IMR-90 (cell line): ENCODE results near the gene FAAP100. TPM values are rescaled to one million over a fixed set of nuclear protein-coding genes. Genes with fewer than 3 reads are reported as not detected.

Experiments
- ATAC-seq: fragments of 200-7000 bp; cut with Tn5 transposase; 2 replicates; pipeline ENCODE4 v1.9.1; 2020; ENCODE audit warnings: low read depth, mild to moderate bottlenecking, moderate library complexity
- BruUV-seq: library from RNA; stranded (reverse); fragments of 400-500 nt; replicated peaks from 2 replicates; lab custom pipeline; 2021; lab: Mats Ljungman, UMichigan
- CTCF ChIA-PET: fragments of 300-600 bp; formaldehyde crosslinking; extraction: SDS; loops from one replicate; lab custom pipeline; 2021; ENCODE audit warnings: antibody characterized with exemption; lab: Yijun Ruan, JAX
- POLR2A ChIA-PET: fragments of 300-600 bp; sonication (Branson Sonifier 250); formaldehyde crosslinking; loops from one replicate; lab custom pipeline; 2022; ENCODE audit warnings: antibody characterized with exemption; ENCODE audit not compliant: unreplicated experiment; lab: Charles Lee
- DNase-seq: peaks from one replicate; pipeline ENCODE4 v3.0.0; 2013
- H2AFZ ChIP-seq: replicated peaks from 2 replicates; pipeline ENCODE3; 2013; ENCODE audit warnings: low read length, mild to moderate bottlenecking; ENCODE audit not compliant: poor library complexity
- H2AK5ac ChIP-seq: 2 replicates; pipeline ENCODE4 v1.6.1; 2013; ENCODE audit warnings: low read depth, low read length, inconsistent platforms
- H2AK9ac ChIP-seq: replicated peaks from 2 replicates; pipeline ENCODE3; 2013; ENCODE audit warnings: mild to moderate bottlenecking, low read depth, low read length, moderate library complexity; ENCODE audit not compliant: poor library complexity
- H2BK120ac ChIP-seq: 2 replicates; pipeline ENCODE4 v1.6.1; 2013; ENCODE audit warnings: low read depth, low read length, inconsistent platforms
- H2BK15ac ChIP-seq: 3 replicates; pipeline ENCODE4 v1.6.1; 2013; ENCODE audit warnings: low read depth, low read length, inconsistent platforms
- H2BK20ac ChIP-seq: 2 replicates; pipeline ENCODE4 v1.6.1; 2013; ENCODE audit warnings: low read depth, mild to moderate bottlenecking, inconsistent platforms, low read length, moderate library complexity
- H2BK5ac ChIP-seq: 2 replicates; pipeline ENCODE4 v1.6.1; 2013; ENCODE audit warnings: mild to moderate bottlenecking, low read depth, low read length, inconsistent platforms; ENCODE audit not compliant: poor library complexity, severe bottlenecking
- H3K14ac ChIP-seq: replicated peaks from 2 replicates; pipeline ENCODE4 v1.6.1; 2013; ENCODE audit warnings: low read depth, low read length, inconsistent platforms
- H3K18ac ChIP-seq: 2 replicates; pipeline ENCODE4 v1.6.1; 2013; ENCODE audit warnings: low read depth, low read length, control low read depth
- H3K23ac ChIP-seq: 2 replicates; pipeline ENCODE4 v1.6.1; 2013; ENCODE audit warnings: low read depth, low read length, inconsistent platforms
- H3K27ac ChIP-seq: 2 replicates; pipeline ENCODE4 v1.5.1; 2013; ENCODE audit warnings: mild to moderate bottlenecking, control low read depth, low read length; ENCODE audit not compliant: insufficient read depth
- H3K27me3 ChIP-seq: 2 replicates; pipeline ENCODE4 v1.6.1; 2013; ENCODE audit warnings: low read length; ENCODE audit not compliant: control insufficient read depth, insufficient read depth
- H3K36me3 ChIP-seq: 2 replicates; pipeline ENCODE4 v1.6.1; 2013; ENCODE audit warnings: low read length, mixed read lengths; ENCODE audit not compliant: control insufficient read depth, insufficient read depth
- H3K4ac ChIP-seq: 2 replicates; pipeline ENCODE4 v1.6.1; 2013; ENCODE audit warnings: low read depth, low read length, inconsistent platforms
- H3K4me1 ChIP-seq: 2 replicates; pipeline ENCODE4 v1.6.1; 2013; ENCODE audit warnings: low read length, mixed read lengths; ENCODE audit not compliant: control insufficient read depth, insufficient read depth
- H3K4me2 ChIP-seq: 2 replicates; pipeline ENCODE4 v1.6.1; 2013; ENCODE audit warnings: low read depth, mild to moderate bottlenecking, control low read depth, low read length, moderate library complexity
- H3K4me3 ChIP-seq: 2 replicates; pipeline ENCODE4 v1.5.1; 2013; ENCODE audit warnings: low read depth, mild to moderate bottlenecking, control low read depth, low read length, moderate library complexity; ENCODE audit not compliant: insufficient read depth
- H3K56ac ChIP-seq: 2 replicates; pipeline ENCODE4 v1.6.1; 2013; ENCODE audit warnings: low read length, inconsistent platforms; ENCODE audit not compliant: insufficient read depth; ENCODE audit errors: extremely low read depth
- H3K79me1 ChIP-seq, 2 experiments: 2 replicates each; pipeline ENCODE4 v1.6.1; 2013; ENCODE audit warnings: low read length in 2 of 2, inconsistent platforms in 1 of 2, low read depth in 1 of 2
- H3K9ac ChIP-seq: 2 replicates; pipeline ENCODE4 v1.6.1; 2013; ENCODE audit warnings: low read depth, low read length, control low read depth
- H3K9me1 ChIP-seq: 2 replicates; pipeline ENCODE4 v1.6.1; 2013; ENCODE audit warnings: low read length, inconsistent platforms; ENCODE audit not compliant: insufficient read depth
- H3K9me3 ChIP-seq: 2 replicates; pipeline ENCODE4 v1.6.1; 2013; ENCODE audit warnings: low read length; ENCODE audit not compliant: control insufficient read depth, insufficient read depth
- H4K20me1 ChIP-seq: 2 replicates; pipeline ENCODE4 v1.6.1; 2013; ENCODE audit warnings: low read length, inconsistent platforms; ENCODE audit not compliant: insufficient read depth
- H4K5ac ChIP-seq: 2 replicates; pipeline ENCODE4 v1.6.1; 2013; ENCODE audit warnings: mild to moderate bottlenecking, low read depth, low read length, control low read depth
- H4K8ac ChIP-seq, 2 experiments: 2 replicates each; pipeline ENCODE4 v1.6.1; 2013; ENCODE audit warnings: low read depth in 2 of 2, low read length in 2 of 2, control low read depth in 1 of 2, inconsistent platforms in 1 of 2
- H4K91ac ChIP-seq: 2 replicates; pipeline ENCODE4 v1.6.1; 2013; ENCODE audit warnings: low read depth, low read length, inconsistent platforms; ENCODE audit not compliant: insufficient read depth
- BHLHE40 ChIP-seq: fragments of 150-350 bp; IDR thresholded peaks from 2 replicates; pipeline ENCODE4 v1.6.1; 2016; ENCODE audit warnings: mild to moderate bottlenecking, low read depth, low read length
- CEBPB ChIP-seq: IDR thresholded peaks from 2 replicates; pipeline ENCODE4 v1.6.1; 2012; ENCODE audit warnings: low read depth, low read length, improper control_type of control experiment
- CHD1 ChIP-seq: IDR thresholded peaks from 2 replicates; pipeline ENCODE4 v1.6.1; 2012; ENCODE audit warnings: low read depth, low read length, improper control_type of control experiment
- CTCF ChIP-seq: conservative IDR thresholded peaks from 2 replicates; pipeline ENCODE4 v1.5.1; 2012; ENCODE audit warnings: mild to moderate bottlenecking, low read depth, low read length, improper control_type of control experiment
- ELK1 ChIP-seq: fragments of 150-350 bp; IDR thresholded peaks from 2 replicates; pipeline ENCODE4 v1.6.1; 2016; ENCODE audit warnings: low read depth, mild to moderate bottlenecking, low read length, moderate library complexity, borderline replicate concordance
- FOS ChIP-seq: fragments of 150-350 bp; IDR thresholded peaks from 2 replicates; pipeline ENCODE4 v1.6.1; 2016; ENCODE audit warnings: low read depth, low read length
- MAFK ChIP-seq: IDR thresholded peaks from 2 replicates; pipeline ENCODE4 v1.6.1; 2012; ENCODE audit warnings: low read depth, low read length, improper control_type of control experiment
- MAZ ChIP-seq: IDR thresholded peaks from 2 replicates; pipeline ENCODE4 v1.6.1; 2012; ENCODE audit warnings: low read depth, mild to moderate bottlenecking, low read length, improper control_type of control experiment, moderate library complexity, borderline replicate concordance
- MXI1 ChIP-seq: IDR thresholded peaks from 2 replicates; pipeline ENCODE4 v1.6.1; 2012; ENCODE audit warnings: low read depth, mild to moderate bottlenecking, low read length, moderate library complexity, borderline replicate concordance
- NFE2L2 ChIP-seq: fragments of 150-350 bp; IDR thresholded peaks from 2 replicates; pipeline ENCODE4 v1.6.1; 2016; ENCODE audit warnings: low read depth, mild to moderate bottlenecking, low read length
- POLR2A ChIP-seq: IDR thresholded peaks from 2 replicates; pipeline ENCODE4 v1.6.1; 2012; ENCODE audit warnings: mild to moderate bottlenecking, low read depth, low read length
- RAD21 ChIP-seq: IDR thresholded peaks from 2 replicates; pipeline ENCODE4 v1.6.1; 2012; ENCODE audit warnings: low read length, improper control_type of control experiment
- RCOR1 ChIP-seq: IDR thresholded peaks from 2 replicates; pipeline ENCODE4 v1.6.1; 2012; ENCODE audit warnings: mild to moderate bottlenecking, low read length, improper control_type of control experiment; ENCODE audit not compliant: insufficient replicate concordance
- RFX5 ChIP-seq: IDR thresholded peaks from 2 replicates; pipeline ENCODE4 v1.8.0; 2012; ENCODE audit warnings: low read depth, mild to moderate bottlenecking, low read length, moderate library complexity
- SMC3 ChIP-seq: fragments of 150-350 bp; IDR thresholded peaks from 2 replicates; pipeline ENCODE4 v1.6.1; 2016; ENCODE audit warnings: low read depth, mild to moderate bottlenecking, antibody characterized with exemption, low read length, moderate library complexity
- WGBS, 2 experiments: methylation state at CpG; one replicate each; pipeline versions ENCODE4 v1.1.5 to v1.1.7; 2013; ENCODE audit warnings: missing lambda C conversion rate in 2 of 2; ENCODE audit not compliant: insufficient read length in 1 of 2; ENCODE audit errors: extremely low coverage in 2 of 2; 5-methylcytosine and 5-hydroxymethylcytosine counted together
- dilution Hi-C: fragments of 300-500 bp; cut with HindIII; formaldehyde crosslinking; loops from one replicate; pipeline ENCODE4 v1.14.3; 2018; ENCODE audit warnings: low sequenced_read_pairs; ENCODE audit not compliant: unreplicated experiment
- in situ Hi-C: fragments of 300-500 bp; cut with MboI; formaldehyde crosslinking; loops from 3 replicates; pipeline ENCODE4 v1.14.3; 2019; ENCODE audit warnings: low sequenced_read_pairs, inconsistent platforms, mixed read lengths
- intact Hi-C: fragments of 100-400 bp; cut with micrococcal nuclease; formaldehyde crosslinking; loops from 2 replicates; pipeline ENCODE4 v1.10.0; 2022
- polyA plus RNA-seq, 3 experiments: library from polyadenylated mRNA; depleted of rRNA; stranded (reverse); fragments of >200 nt; gene quantifications; 2 replicates each; pipeline ENCODE4 v1.2.3, GENCODE V29; 2012; ENCODE audit warnings: low replicate concordance in 1 of 3
- total RNA-seq: library from RNA; depleted of rRNA; stranded (reverse); fragments of >200 nt; gene quantifications from 2 replicates; pipeline ENCODE4 v1.2.3, GENCODE V29; 2012

Gene FAAP100
- total and polyA plus RNA-seq, 2 of the 4 experiments (the other 2 are of a cell fraction), result 7.9 to 24.8 TPM

- intact Hi-C loops (no loop called here), in situ Hi-C loops (no loop called here)
- TF ChIP-seq CEBPB (no peak), ELK1 (no peak), MAFK (no peak), CHD1 (no peak), FOS (no peak), MXI1 (no peak), POLR2A (no peak), CTCF (no peak), RCOR1 (no peak), RAD21 (no peak), SMC3 (no peak), NFE2L2 (no peak), MAZ (no peak), BHLHE40 (no peak), RFX5 (no peak)
Measured at GRCh38 chr17:81526662-81527571, 25.2 kb downstream of the FAAP100 start.

More at GRCh38 chr17:81526662-81527571, 25.2 kb downstream of the FAAP100 start:
- Histone ChIP-seq H3K9me1 (peaks cover 5% of the 10 kb centered on the region; the same call in 1 of the 2 replicates), H4K91ac (no peak overlapping the region), H4K20me1 (peaks cover 17% of the 10 kb centered on the region), H3K36me3 (no peaks in the 10 kb centered on the region), H3K4ac (no peak overlapping the region), H3K23ac (no peak overlapping the region), H3K9ac (no peak overlapping the region), H2BK120ac (no peak overlapping the region), H2AK5ac (no peak overlapping the region), H2BK15ac (no peak overlapping the region), H4K5ac (no peak overlapping the region), H3K14ac (no peak overlapping the region), H2BK20ac (no peak overlapping the region), H3K56ac (no peak overlapping the region), H2AK9ac (no peak overlapping the region), H3K9me3 (no peaks in the 10 kb centered on the region), H3K79me1 (no peaks in the 10 kb centered on the region), H2AFZ (no peak overlapping the region), H3K18ac (no peak overlapping the region), H3K4me3 (no peak overlapping the region), H3K27me3 (peaks cover 9% of the 10 kb centered on the region), H3K27ac (no peak overlapping the region), H3K4me1 (peaks cover 5% of the 10 kb centered on the region; the same call in 1 of the 2 replicates), H3K4me2 (no peak overlapping the region), H2BK5ac (no peak overlapping the region), H4K8ac (no peak overlapping the region)
- DNase-seq (no peak), ATAC-seq (no peak)
- 100% methylated on average over 1 of the region's 21 CpGs; no CpG with 5 or more reads in 1 of the 2 experiments for WGBS, 2 experiments
- ChIA-PET CTCF (no interaction called here), POLR2A (no interaction called here)
- BruUV-seq, result no TSS peak
- dilution Hi-C loops, result no loop called here
